ENCODE data around the gene BABAM2.

- TF ChIP-seq JUND (IDR thresholded peaks at IDR 0.05) (no peak), CTCF (IDR thresholded peaks at IDR 0.05; ENCODE audit: low read depth, low read length, missing input control) (no peak), MAX (IDR thresholded peaks at IDR 0.05) (no peak), REST (IDR thresholded peaks at IDR 0.05) (no peak), ATF3 (IDR thresholded peaks at IDR 0.05) (no peak), SP1 (IDR thresholded peaks at IDR 0.05) (no peak)
Measured at GRCh38 chr2:27932396-27932795, 41.9 kb downstream of the BABAM2 start.

Data from liver (tissue), 3 donors.